ENCODE data around the gene BTBD8.

BTBD8 gene

GRCh38 chr1:92184632-92185031 is 104.5 kb downstream of the BTBD8 start:
- DNase-seq (ENCODE audit: extremely low read depth, insufficient read length): no peak
- TF ChIP-seq CTCF (IDR thresholded peaks at IDR 0.05; ENCODE audit: insufficient read depth, low read length, poor library complexity, severe bottlenecking): no peak
- no peaks in the 10 kb centered on the region for H3K27me3 ChIP-seq (replicated peaks; ENCODE audit: control insufficient read depth, insufficient read depth, low read length)
- H3K36me3 ChIP-seq (ENCODE audit: control insufficient read depth, insufficient read depth, low read length): no peaks in the 10 kb centered on the region
- no peak overlapping the region for H3K4me3 ChIP-seq (replicated peaks; ENCODE audit: low read depth, low read length)

GRCh38 chr1:92186081-92186480 is 105.9 kb downstream of the BTBD8 start:
- no peak overlapping the region for H3K4me3 ChIP-seq (replicated peaks; ENCODE audit: low read depth, low read length)
- H3K36me3 ChIP-seq (ENCODE audit: control insufficient read depth, insufficient read depth, low read length): no peaks in the 10 kb centered on the region
- H3K27me3 ChIP-seq (replicated peaks; ENCODE audit: control insufficient read depth, insufficient read depth, low read length): no peaks in the 10 kb centered on the region
- DNase-seq (ENCODE audit: extremely low read depth, insufficient read length): no peak
- no peak for TF ChIP-seq CTCF (IDR thresholded peaks at IDR 0.05; ENCODE audit: insufficient read depth, low read length, poor library complexity, severe bottlenecking)

GRCh38 chr1:92188436-92189255 is 108.5 kb downstream of the BTBD8 start:
- H3K36me3 ChIP-seq (ENCODE audit: control insufficient read depth, insufficient read depth, low read length): no peaks in the 10 kb centered on the region
- H3K27me3 ChIP-seq (replicated peaks; ENCODE audit: control insufficient read depth, insufficient read depth, low read length): no peaks in the 10 kb centered on the region
- H3K4me3 ChIP-seq (replicated peaks; ENCODE audit: low read depth, low read length): no peak overlapping the region
- DNase-seq (ENCODE audit: extremely low read depth, insufficient read length): no peak
- TF ChIP-seq CTCF (IDR thresholded peaks at IDR 0.05; ENCODE audit: insufficient read depth, low read length, poor library complexity, severe bottlenecking): no peak

GRCh38 chr1:92191726-92192125 is 111.6 kb downstream of the BTBD8 start:
- no peak for DNase-seq (ENCODE audit: extremely low read depth, insufficient read length)
- H3K4me3 ChIP-seq (replicated peaks; ENCODE audit: low read depth, low read length): no peak overlapping the region
- no peak for TF ChIP-seq CTCF (IDR thresholded peaks at IDR 0.05; ENCODE audit: insufficient read depth, low read length, poor library complexity, severe bottlenecking)

GRCh38 chr1:92192246-92192645 is 112.1 kb downstream of the BTBD8 start:
- TF ChIP-seq CTCF (IDR thresholded peaks at IDR 0.05; ENCODE audit: insufficient read depth, low read length, poor library complexity, severe bottlenecking): no peak
- Histone ChIP-seq H3K27me3 (replicated peaks; ENCODE audit: control insufficient read depth, insufficient read depth, low read length) (no peaks in the 10 kb centered on the region), H3K36me3 (ENCODE audit: control insufficient read depth, insufficient read depth, low read length) (no peaks in the 10 kb centered on the region), H3K4me3 (replicated peaks; ENCODE audit: low read depth, low read length) (no peak overlapping the region)
- DNase-seq (ENCODE audit: extremely low read depth, insufficient read length): no peak

More at GRCh38 chr1:92191726-92192125, 111.6 kb downstream of the BTBD8 start:
- Histone ChIP-seq H3K36me3 (ENCODE audit: control insufficient read depth, insufficient read depth, low read length) (no peaks in the 10 kb centered on the region), H3K27me3 (replicated peaks; ENCODE audit: control insufficient read depth, insufficient read depth, low read length) (no peaks in the 10 kb centered on the region)
